Mucosa of descending colon (tissue), 3 donors: ENCODE data around the gene PDZRN3. TPM values are rescaled to one million over a fixed set of nuclear protein-coding genes. Genes with fewer than 3 reads are reported as not detected.

ENCODE experiments used
- ATAC-seq: fragments of 200-7000 bp; cut with Tn5 transposase; one replicate; pipeline ENCODE4 v1.9.1; 2020; ENCODE audit warnings: mild to moderate bottlenecking, moderate library complexity
- DNase-seq, 3 donors: peaks; one replicate each; pipeline ENCODE4 v3.0.0-alpha.2; 2020
- H3K36me3 ChIP-seq: fragments of 200-600 bp; one replicate; pipeline ENCODE4 v1.8.0; 2021; ENCODE audit warnings: low read depth, mild to moderate bottlenecking
- H3K4me1 ChIP-seq: fragments of 200-600 bp; one replicate; pipeline ENCODE4 v1.8.0; 2021; ENCODE audit warnings: low read depth, mild to moderate bottlenecking
- H3K4me3 ChIP-seq: fragments of 200-600 bp; one replicate; pipeline ENCODE4 v1.8.0; 2021; ENCODE audit warnings: mild to moderate bottlenecking
- H3K9me3 ChIP-seq: fragments of 200-600 bp; one replicate; pipeline ENCODE4 v1.8.0; 2021; ENCODE audit warnings: mild to moderate bottlenecking
- intact Hi-C, 2 donors: fragments of 100-400 bp; cut with DNase I in 1 of 2; cut with micrococcal nuclease in 1 of 2; formaldehyde crosslinking; loops; one replicate each; pipeline versions ENCODE4 v1.11.0 to v1.11.1; 2022; cut with DNase I, micrococcal nuclease
- total RNA-seq, 3 donors: library from RNA; stranded (reverse); fragmentation: NEBNext Ultra II Directional in 2 of 3; extraction: Animal tissue kit (Norgen Biotek cat#: 25700) in 2 of 3; gene quantifications; one replicate each; pipeline versions ENCODE4 v1.2.1 to v1.2.4, GENCODE V29; 2021 to 2023
- TF ChIP-seq, protein P1 (sequence below): fragments of 200-600 bp; IDR thresholded peaks from one replicate; pipeline ENCODE4 v1.8.0; 2022; ENCODE audit warnings: antibody characterized with exemption, mild to moderate bottlenecking
- donor health status: DM: no; HTN: no; CAD: no; lungs with moderate emphysema.
- donor health status: DM: no; HTN: no; CAD: no.
- donor health status: DM: no; HTN: yes; CAD: no.

The PDZRN3 gene
- total RNA-seq, 3 donors from 2014 or later, result 17.9 to 147 (median 18.5) TPM

DNA sequence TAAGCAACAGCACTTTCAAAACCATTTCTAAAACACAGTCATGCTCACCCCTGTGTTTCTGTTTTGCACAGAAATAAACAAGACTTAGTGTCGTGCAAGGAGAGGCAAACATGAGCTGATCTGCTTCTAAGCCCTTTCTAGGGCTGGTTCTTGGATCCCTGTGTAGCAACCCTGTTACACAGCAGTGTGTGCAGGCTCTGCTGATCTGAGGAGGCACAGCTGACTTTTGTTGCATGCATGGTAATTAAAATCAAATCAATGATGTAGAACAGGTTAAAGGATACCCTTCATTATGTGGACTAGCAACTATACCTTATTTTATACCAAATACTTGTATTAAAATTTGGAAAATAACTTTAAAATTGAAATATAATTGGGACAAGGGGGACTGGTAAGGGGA is 234.8 kb downstream of the PDZRN3 start:
- DNase-seq, result no peak
- no peaks in the 10 kb centered on the region for H3K36me3 ChIP-seq
- no peaks in the 10 kb centered on the region for H3K4me1 ChIP-seq
- TF ChIP-seq, protein P1, sequence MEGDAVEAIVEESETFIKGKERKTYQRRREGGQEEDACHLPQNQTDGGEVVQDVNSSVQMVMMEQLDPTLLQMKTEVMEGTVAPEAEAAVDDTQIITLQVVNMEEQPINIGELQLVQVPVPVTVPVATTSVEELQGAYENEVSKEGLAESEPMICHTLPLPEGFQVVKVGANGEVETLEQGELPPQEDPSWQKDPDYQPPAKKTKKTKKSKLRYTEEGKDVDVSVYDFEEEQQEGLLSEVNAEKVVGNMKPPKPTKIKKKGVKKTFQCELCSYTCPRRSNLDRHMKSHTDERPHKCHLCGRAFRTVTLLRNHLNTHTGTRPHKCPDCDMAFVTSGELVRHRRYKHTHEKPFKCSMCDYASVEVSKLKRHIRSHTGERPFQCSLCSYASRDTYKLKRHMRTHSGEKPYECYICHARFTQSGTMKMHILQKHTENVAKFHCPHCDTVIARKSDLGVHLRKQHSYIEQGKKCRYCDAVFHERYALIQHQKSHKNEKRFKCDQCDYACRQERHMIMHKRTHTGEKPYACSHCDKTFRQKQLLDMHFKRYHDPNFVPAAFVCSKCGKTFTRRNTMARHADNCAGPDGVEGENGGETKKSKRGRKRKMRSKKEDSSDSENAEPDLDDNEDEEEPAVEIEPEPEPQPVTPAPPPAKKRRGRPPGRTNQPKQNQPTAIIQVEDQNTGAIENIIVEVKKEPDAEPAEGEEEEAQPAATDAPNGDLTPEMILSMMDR, result no peak
- intact Hi-C loops, result no loop called here
- no peaks in the 10 kb centered on the region for H3K9me3 ChIP-seq
- ATAC-seq, result no peak
- no peak overlapping the region for H3K4me3 ChIP-seq

DNA sequence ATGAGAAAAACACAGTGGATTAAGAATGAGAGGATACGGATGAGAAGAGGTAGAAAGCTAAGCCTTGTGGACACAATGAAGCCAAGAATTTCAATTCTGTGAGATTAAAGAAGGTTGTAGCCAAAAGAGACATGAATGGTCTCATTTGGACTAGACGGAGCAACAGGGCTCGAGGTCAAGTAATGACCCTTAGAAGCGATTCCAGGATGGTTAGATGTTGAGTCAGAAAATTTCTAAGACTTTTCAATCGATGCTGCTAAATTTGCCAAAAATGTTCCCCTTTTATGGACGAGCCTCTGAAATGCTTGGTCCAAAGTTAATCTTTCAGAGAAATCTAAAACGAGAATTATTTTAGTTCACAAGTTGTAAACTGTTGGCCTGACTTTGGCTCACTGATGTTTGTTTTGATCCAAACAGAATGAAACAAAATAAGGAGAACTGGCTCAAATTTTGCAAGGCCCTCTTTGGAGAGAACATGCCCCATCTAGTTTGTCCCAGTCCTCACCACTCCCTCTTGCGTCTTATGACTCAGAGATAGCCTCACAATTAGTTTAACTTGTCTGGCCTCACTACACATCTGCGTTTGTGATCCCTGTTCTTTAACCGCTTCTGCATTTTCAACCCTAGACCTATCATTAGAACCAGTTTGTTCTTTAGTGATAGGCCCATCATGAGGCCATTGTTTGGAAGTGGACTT is 235.5 kb downstream of the PDZRN3 start:
- Histone ChIP-seq H3K4me3 (no peak overlapping the region), H3K36me3 (no peaks in the 10 kb centered on the region), H3K4me1 (no peaks in the 10 kb centered on the region), H3K9me3 (no peaks in the 10 kb centered on the region)
- DNase-seq (no peak), ATAC-seq (peak; percentile 31)
- TF ChIP-seq, protein P1, result no peak
- intact Hi-C loops, result no loop called here

DNA sequence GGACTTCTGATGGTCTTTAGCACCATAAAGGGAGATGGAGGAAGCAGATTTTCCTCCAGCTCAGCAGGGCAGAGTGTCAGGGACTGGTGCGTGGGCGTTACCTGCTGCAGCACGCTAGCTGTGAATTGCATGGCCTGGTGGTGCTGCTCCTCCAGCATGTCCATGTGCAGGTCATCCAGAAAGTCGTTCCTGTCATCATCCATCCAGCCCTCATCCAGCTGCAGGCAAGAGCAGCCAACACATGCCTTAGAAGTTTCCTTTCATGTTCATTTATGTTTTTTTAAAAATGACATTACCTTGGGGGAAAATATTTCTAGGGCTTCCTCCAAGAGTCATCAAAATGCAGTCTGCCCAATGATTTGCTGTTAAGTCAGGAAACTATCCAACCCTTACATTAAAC is 239.2 kb downstream of the PDZRN3 start:
- TF ChIP-seq, protein P1, result no peak
- ATAC-seq (no peak), DNase-seq (no peak)
- intact Hi-C loops, result no loop called here
- H3K9me3 ChIP-seq, result no peaks in the 10 kb centered on the region
- H3K4me3 ChIP-seq, result no peak overlapping the region
- peaks cover 3% of the 10 kb centered on the region for H3K4me1 ChIP-seq
- no peaks in the 10 kb centered on the region for H3K36me3 ChIP-seq

DNA sequence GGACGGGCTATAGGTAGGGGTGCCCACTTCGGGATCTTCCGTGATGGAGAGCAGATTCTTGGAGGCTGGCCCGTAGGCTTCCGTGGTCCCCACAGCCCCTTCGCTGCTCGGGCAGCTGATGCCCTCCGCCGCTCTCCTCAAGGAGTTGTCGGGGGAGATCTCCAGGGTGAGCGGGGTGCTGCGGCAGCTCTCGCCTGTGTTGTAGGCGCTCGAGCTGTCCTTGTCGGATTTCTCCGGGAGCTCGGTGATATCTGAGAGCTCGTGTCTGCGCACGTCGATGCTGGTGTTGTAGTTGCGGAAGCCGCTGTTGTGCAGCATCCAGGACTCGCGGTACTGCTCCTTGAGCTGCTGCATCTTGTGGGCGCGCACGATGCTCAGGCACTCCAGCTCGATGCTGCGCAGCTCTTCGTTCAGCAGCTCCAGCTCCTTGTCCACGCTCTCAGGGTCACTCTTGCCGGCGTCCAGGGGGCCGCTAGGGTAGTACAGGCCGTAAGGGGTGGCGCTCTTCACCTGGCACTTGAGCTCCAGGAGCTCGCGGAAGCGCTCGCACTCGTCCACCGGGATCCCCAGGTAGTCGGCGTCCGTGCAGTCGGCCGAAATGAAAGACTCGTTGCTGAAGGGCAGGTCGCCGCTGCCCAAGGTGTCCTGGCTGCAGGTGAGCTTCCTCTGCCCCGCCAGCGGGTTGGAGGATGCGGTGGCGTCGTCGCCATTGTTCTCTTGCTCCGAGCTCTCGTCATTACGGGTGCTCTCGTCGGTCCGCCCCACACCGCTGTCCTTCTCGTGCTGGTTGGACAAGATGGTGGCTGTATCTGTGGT is 240.4 kb downstream of the PDZRN3 start:
- Histone ChIP-seq H3K4me3 (no peak overlapping the region), H3K9me3 (no peaks in the 10 kb centered on the region), H3K4me1 (peaks cover 3% of the 10 kb centered on the region), H3K36me3 (no peaks in the 10 kb centered on the region)
- TF ChIP-seq, protein P1, result no peak
- ATAC-seq (no peak), DNase-seq (no peak)
- intact Hi-C loops, result no loop called here

DNA sequence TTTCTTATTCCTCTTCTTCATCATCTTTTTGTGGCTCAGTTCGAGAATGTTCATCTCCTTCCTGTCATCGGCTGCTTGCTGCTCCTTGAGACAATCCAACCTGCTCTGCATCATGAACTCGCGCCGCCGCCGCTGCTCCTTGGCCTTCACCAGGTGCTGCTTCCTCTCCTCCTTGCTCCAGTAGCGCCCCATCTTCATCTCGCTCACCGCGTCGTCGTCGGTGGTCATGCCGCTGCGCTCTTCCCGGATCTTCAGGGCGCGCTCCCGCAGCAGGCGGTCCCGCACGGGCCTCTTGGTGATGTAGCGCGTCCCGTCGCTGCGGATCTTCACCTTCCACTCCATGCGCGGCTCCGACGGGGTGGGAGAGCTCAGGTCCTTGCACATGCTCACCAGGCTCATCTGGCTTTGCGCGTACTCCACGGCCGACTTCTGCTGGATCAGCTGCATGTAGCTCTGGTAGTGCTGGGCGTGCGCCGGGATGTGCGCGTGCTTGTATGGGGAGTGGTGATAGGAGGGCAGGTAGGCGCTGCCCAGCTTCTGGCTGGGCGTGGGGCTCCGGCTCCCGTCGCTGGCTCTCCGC is 241.2 kb downstream of the PDZRN3 start:
- no peaks in the 10 kb centered on the region for H3K36me3 ChIP-seq
- no peak overlapping the region for H3K4me3 ChIP-seq
- ATAC-seq, result no peak
- intact Hi-C loops, result no loop called here
- peaks cover 3% of the 10 kb centered on the region for H3K4me1 ChIP-seq
- DNase-seq, result no peak
- no peaks in the 10 kb centered on the region for H3K9me3 ChIP-seq
- TF ChIP-seq, protein P1, result no peak
